NOMO-1 (cell line): ENCODE measurements around the gene ABCB11.
"Not testable (repeated sequence)": the region's sequence is repeated elsewhere in the genome, so short reads cannot be mapped to it uniquely, and the experiment has no call there.

Experiments
- DNase-seq, 2 experiments: peaks; one replicate each; lab custom pipeline; 2025; ENCODE audit not compliant: unreplicated experiment in 2 of 2; lab: John Stamatoyannopoulos, UW

Gene ABCB11

GRCh38 chr2:168939918-168940317 lies 91.2 kb downstream of the ABCB11 start:
- DNase-seq, result no peak

DNA sequence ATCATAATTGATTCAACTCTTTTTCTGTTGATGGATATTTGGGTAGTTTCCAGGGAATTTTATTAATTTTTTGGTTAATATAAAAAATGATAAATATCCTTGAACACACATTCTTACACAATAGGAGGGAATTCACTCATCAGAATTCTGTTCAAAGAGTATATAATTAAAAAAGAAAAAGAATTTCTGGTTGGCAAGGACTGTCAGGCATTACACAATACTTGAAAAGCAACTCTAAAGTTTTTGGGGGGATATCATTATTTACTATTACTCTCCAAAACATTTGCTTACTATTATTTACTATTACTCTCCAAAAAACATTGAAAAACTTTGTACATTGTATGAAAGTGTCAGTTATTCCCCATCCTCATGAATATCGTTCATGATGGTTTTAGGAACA lies 92.1 kb downstream of the ABCB11 start:
- DNase-seq, result no peak

- no peak for DNase-seq
Observed at GRCh38 chr2:168935810-168936581, 95.1 kb downstream of the ABCB11 start.

- DNase-seq, result no peak
Observed at GRCh38 chr2:168934826-168935225, 96.3 kb downstream of the ABCB11 start.

DNA sequence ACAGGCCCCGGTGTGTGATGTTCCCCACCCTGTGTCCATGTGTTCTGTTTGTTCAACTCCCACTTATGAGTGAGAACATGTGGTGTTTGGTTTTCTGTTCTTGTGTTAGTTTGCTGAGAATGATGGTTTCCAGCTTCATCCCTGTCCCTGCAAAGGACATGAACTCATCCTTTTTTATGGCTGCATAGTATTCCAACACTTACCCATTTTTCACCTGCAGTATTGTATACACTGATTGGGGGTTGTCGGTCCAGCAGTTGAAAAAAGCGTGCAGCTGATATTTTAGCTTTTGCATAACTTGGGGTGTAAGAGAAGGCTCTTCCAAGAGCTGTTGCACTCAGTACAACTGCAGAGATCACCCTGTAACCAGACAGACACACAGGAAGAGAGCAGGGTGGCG lies 99.0 kb downstream of the ABCB11 start:
- not testable (repeated sequence) for DNase-seq

DNA sequence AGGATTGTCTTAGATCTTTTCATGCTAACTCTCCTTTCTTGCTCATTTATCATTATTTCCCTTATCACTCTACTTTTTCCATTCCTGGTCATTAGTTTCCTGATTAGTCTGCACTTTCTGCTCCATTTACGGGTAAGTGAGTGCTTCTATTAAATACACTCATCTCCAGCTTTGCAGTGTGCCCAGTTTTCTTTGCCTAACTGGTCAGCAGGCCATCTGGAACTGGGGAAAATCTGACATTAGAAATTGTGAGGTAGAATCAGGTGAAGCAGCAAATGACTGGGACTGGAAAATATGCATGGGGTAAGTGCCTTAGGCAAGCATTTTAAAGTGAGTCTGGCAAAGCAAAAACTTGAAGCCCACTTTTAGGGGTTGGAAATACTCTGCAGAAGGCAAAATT lies 100.9 kb downstream of the ABCB11 start:
- DNase-seq, result no peak

DNA sequence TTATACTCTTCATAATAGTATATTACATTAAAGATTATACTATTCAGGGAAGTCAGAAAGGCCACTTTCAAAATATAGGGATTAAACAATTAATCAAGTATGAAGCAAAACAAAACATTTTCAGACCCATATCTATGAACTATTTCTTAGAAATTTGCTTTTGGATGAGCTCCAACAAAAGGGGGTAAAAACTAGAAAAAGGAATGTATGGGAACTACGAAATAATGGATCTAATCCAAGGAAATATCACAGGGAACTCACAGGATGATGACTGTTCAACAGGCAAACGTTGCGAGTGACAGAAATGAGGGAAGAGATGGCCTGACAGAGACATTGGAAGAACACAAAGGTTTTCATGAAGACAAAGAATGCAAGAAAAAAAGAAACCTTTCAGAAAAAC lies 102.1 kb downstream of the ABCB11 start:
- DNase-seq, result no peak

DNA sequence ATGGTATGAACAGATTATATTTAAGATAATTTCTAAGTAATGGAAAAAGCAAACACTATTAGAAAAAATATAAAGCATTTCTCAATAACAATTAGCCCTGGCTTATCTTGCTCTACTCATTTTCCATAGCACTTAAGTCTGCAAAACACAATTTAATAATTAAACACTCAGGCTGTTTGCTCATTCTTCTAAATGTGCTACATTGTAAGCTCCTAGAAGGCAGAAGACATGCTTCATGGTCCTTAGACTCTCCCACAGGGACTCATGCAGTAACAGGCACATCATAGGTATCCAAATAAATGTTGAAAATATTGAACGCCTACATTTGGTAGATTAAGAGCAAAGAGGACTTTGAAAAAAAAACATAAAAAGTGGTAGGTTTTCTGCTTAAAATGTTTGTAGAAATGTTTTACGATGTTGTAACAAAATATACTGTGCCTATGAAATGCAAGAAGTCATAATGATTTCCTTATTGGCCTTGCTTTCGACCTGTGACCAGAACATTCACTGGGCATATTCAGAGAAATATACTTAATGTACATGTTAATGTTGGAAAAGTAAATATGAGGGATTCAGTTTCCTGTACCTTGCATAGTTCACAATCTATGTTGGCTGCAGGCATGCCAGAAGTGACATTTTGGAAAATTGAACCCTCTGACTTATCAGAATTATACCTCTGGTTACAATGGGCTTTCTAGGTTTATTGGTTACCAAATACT lies 102.9 kb downstream of the ABCB11 start:
- DNase-seq, result no peak

- DNase-seq, result no peak
Observed at GRCh38 chr2:168926621-168927386, 104.3 kb downstream of the ABCB11 start.

DNA sequence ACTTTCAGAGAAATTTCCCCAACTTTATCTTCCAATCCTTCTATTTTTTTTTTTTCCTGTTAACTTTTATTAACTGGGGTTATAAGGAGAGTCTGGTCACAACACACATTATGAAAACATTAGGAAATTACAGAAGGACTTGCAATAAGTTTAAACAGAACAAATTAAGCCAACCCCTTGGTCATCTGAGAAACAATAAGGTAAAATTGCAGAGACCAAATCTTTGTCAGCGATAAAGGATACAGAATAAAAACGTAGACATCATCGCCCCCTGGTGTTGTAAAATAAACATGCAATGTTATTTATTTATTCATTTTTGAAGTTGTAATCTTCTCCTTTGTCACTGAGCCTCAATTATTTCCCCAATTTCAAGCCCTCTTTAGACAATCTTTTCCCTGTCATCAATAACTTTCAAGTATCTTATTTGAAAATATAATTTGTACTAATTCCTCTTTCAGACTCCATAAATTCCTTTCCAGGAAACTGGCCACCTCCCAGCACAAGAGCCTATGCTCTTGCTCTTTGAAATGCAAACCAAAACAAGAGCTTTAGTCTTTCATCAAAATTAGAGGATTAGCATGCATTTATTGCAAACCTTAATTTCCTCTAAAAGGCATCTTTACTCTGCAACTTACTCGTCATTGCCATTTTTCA lies 110.5 kb downstream of the ABCB11 start:
- peak in 1 of 2 experiments; percentile 60 for DNase-seq

DNA sequence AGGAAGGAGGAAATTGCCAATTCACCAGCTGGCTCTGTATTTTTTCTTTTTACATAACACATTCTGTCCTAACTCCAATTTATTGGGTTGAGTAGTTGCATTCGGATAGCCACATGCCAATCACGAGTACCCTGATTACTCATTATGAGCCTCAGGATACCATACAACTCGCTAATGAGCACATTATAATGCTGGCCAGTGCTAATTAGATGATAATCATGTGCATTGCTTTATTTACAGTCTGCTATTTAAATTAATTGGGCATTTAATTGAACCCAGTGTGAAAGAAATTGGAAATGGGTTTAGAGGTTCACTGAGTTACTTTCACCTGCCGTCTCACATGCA lies 114.8 kb downstream of the ABCB11 start:
- no peak for DNase-seq

DNA sequence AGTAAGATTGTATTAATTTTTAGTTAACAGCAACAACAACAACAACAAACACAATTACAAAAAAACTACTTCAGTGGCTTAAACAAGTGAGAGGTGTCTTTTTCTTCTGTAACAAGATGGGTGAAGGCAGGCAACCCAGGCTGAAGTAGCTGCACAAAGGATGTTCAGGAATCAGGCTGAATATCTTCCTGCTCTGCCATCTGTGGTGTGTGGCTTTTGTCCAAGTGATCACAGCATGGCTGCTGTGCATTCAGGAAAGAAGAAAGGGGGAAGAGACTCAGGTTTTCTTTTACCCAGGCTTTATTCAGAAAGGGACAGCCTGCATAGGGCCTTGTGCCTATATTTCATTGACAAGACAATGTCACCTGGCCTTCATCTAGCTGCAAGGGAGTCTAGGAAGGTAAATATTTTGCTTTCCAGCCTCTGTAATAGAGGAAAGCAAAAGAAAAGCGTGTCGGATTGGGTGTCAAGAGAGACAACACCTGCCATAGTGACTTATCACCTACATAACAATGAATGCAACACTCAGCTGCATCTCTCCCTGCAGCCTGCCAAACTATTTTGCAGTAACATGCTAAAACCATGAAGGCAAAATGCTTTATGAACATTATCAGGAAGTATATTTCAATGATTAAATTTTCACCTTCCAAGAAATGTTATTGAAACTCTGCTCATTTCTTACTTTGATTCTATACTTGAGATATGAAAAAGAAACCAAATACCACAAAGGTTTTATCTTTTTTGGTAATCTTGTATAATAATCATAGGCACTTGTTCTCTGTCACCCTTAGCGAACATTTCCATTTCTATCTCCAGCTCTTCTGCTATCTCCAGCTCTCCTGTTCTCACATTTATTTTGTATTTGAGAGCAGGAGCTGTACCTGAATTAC lies 115.4 kb downstream of the ABCB11 start:
- DNase-seq, result no peak

DNA sequence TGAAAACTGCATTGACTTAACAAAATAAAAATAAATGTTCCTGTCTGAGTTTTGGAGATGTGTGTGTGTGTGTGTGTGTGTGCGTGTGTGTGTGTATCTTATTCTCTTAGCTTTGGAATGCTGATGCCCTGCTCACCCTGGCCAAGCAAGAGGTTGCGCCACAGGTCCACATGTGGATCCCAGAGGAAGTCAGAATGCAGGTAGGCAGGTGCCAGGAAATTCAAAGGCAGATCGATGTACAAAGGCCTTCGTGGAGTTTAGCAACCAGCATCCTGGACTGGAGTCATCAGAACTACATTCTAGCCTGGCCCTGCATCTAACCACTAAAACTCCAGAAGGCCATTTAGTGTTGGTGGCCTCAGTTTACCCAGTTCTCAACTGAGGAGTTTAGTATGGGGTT lies 117.6 kb downstream of the ABCB11 start:
- no peak for DNase-seq

DNA sequence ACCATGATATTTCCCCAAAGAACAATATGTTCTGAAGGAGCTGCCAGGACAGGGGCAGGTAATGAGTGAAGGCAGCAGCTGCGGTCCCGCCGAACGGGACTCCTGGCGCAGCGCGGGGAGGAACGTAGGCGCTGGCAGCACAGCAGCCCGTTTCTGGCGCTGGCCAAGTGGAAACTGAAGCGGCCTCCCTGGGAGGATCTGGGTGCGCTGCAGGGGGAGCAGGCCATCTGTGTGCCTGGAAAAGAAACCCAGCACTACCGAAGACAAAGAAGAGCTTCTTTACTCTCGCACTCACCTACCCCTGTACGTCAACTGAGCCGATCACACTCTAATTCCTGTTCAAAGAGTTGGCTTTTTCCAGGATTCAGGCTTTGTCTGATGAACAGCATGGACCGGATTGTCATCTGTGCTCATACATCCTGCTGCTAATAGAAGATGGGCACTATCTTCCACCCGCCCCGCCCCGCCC lies 118.2 kb downstream of the ABCB11 start:
- no peak for DNase-seq

DNA sequence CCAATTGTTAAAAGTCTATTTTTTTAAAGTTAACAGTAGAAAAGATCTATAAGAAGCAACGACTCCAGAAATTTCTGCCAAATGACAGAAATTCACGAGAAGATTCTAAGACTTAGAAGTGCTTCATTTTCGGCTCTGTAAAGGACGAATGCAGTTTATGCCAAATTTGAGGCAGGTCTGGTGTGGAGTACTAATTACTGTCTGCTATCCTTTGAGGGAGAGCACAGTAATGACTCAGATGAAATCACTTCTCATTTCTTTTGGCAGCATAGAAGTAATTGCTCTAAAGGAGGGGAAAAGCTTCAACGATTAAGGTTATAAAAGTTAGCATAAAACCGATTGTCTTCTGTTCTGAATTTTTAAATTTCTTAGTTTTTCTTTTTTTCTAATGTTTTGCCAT lies 118.7 kb downstream of the ABCB11 start:
- DNase-seq, result peak; percentile 44 to 84

DNA sequence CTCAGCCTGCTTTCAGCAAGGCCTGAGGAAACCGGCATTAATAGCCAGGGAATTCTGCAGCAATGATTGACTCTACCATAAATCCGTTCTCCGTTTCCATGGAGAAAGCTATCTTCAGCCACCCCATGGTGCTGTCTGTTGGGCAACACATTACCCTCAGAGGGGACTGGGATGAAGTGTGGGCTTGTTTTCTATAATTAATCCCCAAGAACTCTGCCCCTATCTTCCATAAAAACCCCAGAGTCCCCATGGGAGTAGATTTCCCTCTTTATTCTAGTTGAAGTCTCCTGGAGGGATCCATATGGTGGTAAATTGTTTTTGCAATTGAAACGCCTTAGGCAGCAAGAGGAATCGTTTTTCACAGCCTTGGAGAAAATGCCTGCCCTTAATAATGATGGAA lies 120.8 kb downstream of the ABCB11 start:
- DNase-seq, result no peak

DNA sequence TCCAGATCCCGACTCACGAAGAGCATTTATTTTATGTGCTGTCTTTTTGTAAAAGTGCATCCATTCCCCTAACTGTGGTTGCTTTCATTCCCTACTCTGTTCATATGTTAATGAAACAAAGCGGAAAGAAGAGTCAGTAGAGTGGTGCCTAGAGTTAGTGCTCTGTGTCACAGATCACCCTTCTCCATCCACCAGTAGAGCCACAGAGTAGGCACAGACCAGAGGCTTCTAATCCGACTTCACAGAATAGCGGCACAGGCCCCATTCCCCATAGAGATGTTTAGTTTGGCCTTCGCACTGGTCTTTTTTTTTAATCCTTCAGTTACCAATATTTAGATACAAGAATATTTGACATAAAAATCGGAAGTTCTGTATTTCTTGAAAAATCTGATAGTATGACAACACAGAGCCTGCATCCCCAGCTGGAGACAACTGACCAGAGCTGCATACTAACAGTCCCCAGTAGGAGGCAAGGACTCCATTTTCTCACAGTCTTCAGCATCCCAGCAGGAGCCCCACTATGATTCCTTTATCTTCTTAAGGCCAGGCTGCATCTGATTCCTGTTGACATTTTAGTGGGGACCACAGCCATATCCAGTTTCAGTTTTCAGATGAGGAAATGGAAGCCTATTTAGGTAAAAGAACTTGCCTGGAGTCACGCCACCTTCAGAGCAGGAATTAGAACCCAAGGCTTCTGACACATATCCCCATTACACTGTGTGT lies 123.0 kb downstream of the ABCB11 start:
- no peak for DNase-seq

- DNase-seq, result no peak
Observed at GRCh38 chr2:168904358-168904757, 126.8 kb downstream of the ABCB11 start.

DNA sequence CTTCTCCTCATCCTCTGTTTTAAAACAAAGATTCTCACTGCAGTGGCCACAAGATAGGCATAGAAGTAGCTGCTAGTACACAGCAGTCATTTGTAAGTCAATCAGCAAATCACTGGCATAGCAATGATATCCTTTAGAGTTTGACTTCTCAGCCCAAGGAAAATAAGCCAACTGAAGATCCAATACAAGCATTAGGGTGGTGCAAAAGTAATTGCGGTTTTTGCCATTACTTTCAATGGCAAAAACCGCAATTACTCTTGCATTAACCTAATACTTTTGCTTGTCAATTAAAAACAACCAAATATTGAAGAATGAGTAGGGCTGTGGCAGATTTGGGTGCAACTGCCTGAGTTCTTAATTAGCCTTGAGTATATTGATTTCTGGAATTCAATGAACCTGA lies 127.2 kb downstream of the ABCB11 start:
- DNase-seq, result no peak
